Measurements from ENCODE around the gene BAZ1B.
"Not testable (repeated sequence)": the region's sequence is repeated elsewhere in the genome, so short reads cannot be mapped to it uniquely, and the experiment has no call there.

Gene BAZ1B

GRCh38 chr7:73423519-73424488 lies 98.3 kb downstream of the BAZ1B start:
- DNase-seq, result no peak

- DNase-seq, result not testable (repeated sequence)
Measured at GRCh38 chr7:73420610-73421009, 101.5 kb downstream of the BAZ1B start.

GRCh38 chr7:73420016-73420415 lies 102.1 kb downstream of the BAZ1B start:
- DNase-seq, result not testable (repeated sequence)

- no peak for DNase-seq
Measured at GRCh38 chr7:73418113-73418703, 103.9 kb downstream of the BAZ1B start.

GRCh38 chr7:73410541-73411131 lies 111.5 kb downstream of the BAZ1B start:
- DNase-seq, result not testable (repeated sequence)

- not testable (repeated sequence) for DNase-seq
Measured at GRCh38 chr7:73404860-73405259, 117.2 kb downstream of the BAZ1B start.

- DNase-seq, result peak; percentile 70
Measured at GRCh38 chr7:73399185-73400050, 122.7 kb downstream of the BAZ1B start.

GRCh38 chr7:73397521-73398281 lies 124.4 kb downstream of the BAZ1B start:
- no peak for DNase-seq

GRCh38 chr7:73395538-73396503 lies 126.3 kb downstream of the BAZ1B start:
- DNase-seq, result no peak

- no peak for DNase-seq
Measured at GRCh38 chr7:73394422-73394821, 127.7 kb downstream of the BAZ1B start.

GRCh38 chr7:73391396-73391795 lies 130.7 kb downstream of the BAZ1B start:
- no peak for DNase-seq

All from CD4-positive, alpha-beta T cell treated with Interleukin-4 for 4 hours (primary cell).